Esophagus muscularis mucosa (tissue), 4 donors: ENCODE measurements around the gene USP35. TPM values are rescaled to one million over a fixed set of nuclear protein-coding genes. Genes with fewer than 3 reads are reported as not detected.

Experiments
- DNase-seq: peaks from one replicate; pipeline ENCODE4 v3.0.0-alpha.2; 2017; ENCODE audit errors: extremely low spot score
- H3K27ac ChIP-seq, 4 donors: fragments of 200-600 bp; sonication (generic); replicated peaks in 1 of 4; 1 replicate in 3 of 4; 2 replicates in 1 of 4; pipeline ENCODE4 v1.5.1; 2016 to 2019; ENCODE audit warnings: mild to moderate bottlenecking in 1 of 4
- H3K27me3 ChIP-seq, 4 donors: fragments of 200-600 bp; sonication (generic); one replicate each; pipeline versions ENCODE4 v1.5.1 to v1.6.0; 2016 to 2019
- H3K36me3 ChIP-seq, 4 donors: fragments of 200-600 bp; sonication (generic); one replicate each; pipeline ENCODE4 v1.5.1; 2016 to 2019
- H3K4me1 ChIP-seq, 4 donors: fragments of 200-600 bp; sonication (generic); one replicate each; pipeline ENCODE4 v1.5.1; 2016 to 2019
- H3K4me3 ChIP-seq, 4 donors: fragments of 200-600 bp; sonication (generic); 1 replicate in 2 of 4; 2 replicates in 2 of 4; pipeline ENCODE4 v1.5.1; 2016 to 2019; ENCODE audit warnings: mild to moderate bottlenecking in 4 of 4, moderate library complexity in 1 of 4
- H3K9me3 ChIP-seq, 4 donors: fragments of 200-600 bp; sonication (generic); 1 replicate in 3 of 4; 2 replicates in 1 of 4; pipeline ENCODE4 v1.5.1; 2016 to 2019
- CTCF ChIP-seq, 3 experiments: fragments of 200-600 bp in 2 of 3; fragments of 450-650 bp in 1 of 3; sonication (generic) in 2 of 3; IDR thresholded peaks; one replicate each; pipeline ENCODE4 v1.5.1; 2017 to 2019; ENCODE audit warnings: antibody characterized with exemption in 3 of 3, mild to moderate bottlenecking in 2 of 3, moderate library complexity in 1 of 3
- EP300 ChIP-seq: sonication (generic); formaldehyde crosslinking; IDR thresholded peaks from one replicate; pipeline ENCODE4 v1.6.1; 2017; ENCODE audit warnings: antibody characterized with exemption
- POLR2A ChIP-seq: fragments of 450-650 bp; IDR thresholded peaks from one replicate; pipeline ENCODE4 v1.6.1; 2017; ENCODE audit warnings: antibody characterized with exemption, moderate library complexity, mild to moderate bottlenecking, low read depth
- POLR2AphosphoS5 ChIP-seq, 2 donors: sonication (generic); formaldehyde crosslinking; IDR thresholded peaks; one replicate each; pipeline ENCODE4 v1.6.1; 2017; ENCODE audit warnings: antibody characterized with exemption in 2 of 2
- WGBS: methylation state at CpG from one replicate; pipeline ENCODE4 v1.1.5; 2018; 5-methylcytosine and 5-hydroxymethylcytosine counted together
- intact Hi-C: fragments of 100-400 bp; cut with DNase I; formaldehyde crosslinking; loops from one replicate; pipeline ENCODE4 v1.15.1; 2023
- total RNA-seq, 4 donors: library from RNA; depleted of rRNA; stranded (reverse); fragments of >200 nt; gene quantifications; one replicate each; pipeline versions ENCODE4 v1.1.0 to v1.2.1, GENCODE V29; 2016

The USP35 gene
- total RNA-seq, 4 donors from 2014 or later: 5.8 to 15.4 (median 11.3) TPM

- no peaks in the 10 kb centered on the region for H3K9me3 ChIP-seq
- WGBS: 21% methylated on average over 31 of the region's 31 CpGs
- peak overlapping the region; percentile 75 to 94 (median 82) for H3K4me3 ChIP-seq
- intact Hi-C loops: loop anchor here (5.0 kb wide), 2 partner anchors 40 to 375 kb away; no protein-coding TSS in a partner anchor
- peak overlapping the region; percentile 80 to 89 (median 86) for H3K27ac ChIP-seq
- no peak for TF ChIP-seq EP300
- TF ChIP-seq POLR2A: no peak
- TF ChIP-seq CTCF (IDR thresholded peaks at IDR 0.05): no peak
- TF ChIP-seq POLR2AphosphoS5 (IDR thresholded peaks at IDR 0.05): no peak
- DNase-seq: no peak
- peaks cover 0 to 10% (median 0%) of the 10 kb centered on the region in 4 donors for H3K36me3 ChIP-seq
- no peaks in the 10 kb centered on the region for H3K27me3 ChIP-seq
- peaks cover 25 to 64% (median 59%) of the 10 kb centered on the region in 4 donors for H3K4me1 ChIP-seq
Measured at GRCh38 chr11:78187366-78188285, 1.1 kb upstream of the USP35 start.

GRCh38 chr11:78189174-78189724, 530 bp downstream of the USP35 start:
- TF ChIP-seq CTCF (IDR thresholded peaks at IDR 0.05) (no peak), EP300 (no peak), POLR2A (no peak), POLR2AphosphoS5 (IDR thresholded peaks at IDR 0.05) (no peak)
- H3K4me1 ChIP-seq: peaks cover 25 to 74% (median 60%) of the 10 kb centered on the region in 4 donors
- H3K27ac ChIP-seq: peak overlapping the region; percentile 80 to 89 (median 86)
- no peaks in the 10 kb centered on the region for H3K27me3 ChIP-seq
- peak overlapping the region; percentile 75 to 94 (median 82) for H3K4me3 ChIP-seq
- no peaks in the 10 kb centered on the region for H3K9me3 ChIP-seq
- H3K36me3 ChIP-seq: peaks cover 0 to 4% (median 0%) of the 10 kb centered on the region in 4 donors
- WGBS: 16% methylated on average over 16 of the region's 18 CpGs
- no peak for DNase-seq
- intact Hi-C loops: loop anchor here (5.0 kb wide), 2 partner anchors 42 to 373 kb away; no protein-coding TSS in a partner anchor

GRCh38 chr11:78189851-78190250, 1.1 kb downstream of the USP35 start:
- Histone ChIP-seq H3K36me3 (peaks cover 0 to 4% (median 0%) of the 10 kb centered on the region in 4 donors), H3K4me3 (peak overlapping the region; percentile 75 to 94 (median 82)), H3K27ac (peak overlapping the region in 2 of 4 donors; percentile 80 to 89), H3K4me1 (peaks cover 25 to 77% (median 59%) of the 10 kb centered on the region in 4 donors), H3K9me3 (no peaks in the 10 kb centered on the region), H3K27me3 (no peaks in the 10 kb centered on the region)
- no peak for DNase-seq
- TF ChIP-seq CTCF (IDR thresholded peaks at IDR 0.05) (no peak), EP300 (no peak), POLR2A (no peak), POLR2AphosphoS5 (IDR thresholded peaks at IDR 0.05) (no peak)
- WGBS: 44% methylated on average over 3 of the region's 3 CpGs
- intact Hi-C loops: loop anchor here (5.0 kb wide), 2 partner anchors 43 to 372 kb away; no protein-coding TSS in a partner anchor

GRCh38 chr11:78190374-78190773, 1.7 kb downstream of the USP35 start:
- DNase-seq: no peak
- peaks cover 25 to 74% (median 59%) of the 10 kb centered on the region in 4 donors for H3K4me1 ChIP-seq
- TF ChIP-seq POLR2AphosphoS5 (IDR thresholded peaks at IDR 0.05) (no peak), CTCF (IDR thresholded peaks at IDR 0.05) (no peak), EP300 (no peak)
- no peaks in the 10 kb centered on the region for H3K9me3 ChIP-seq
- H3K27me3 ChIP-seq: no peaks in the 10 kb centered on the region
- WGBS: 72% methylated on average over 3 of the region's 3 CpGs
- H3K4me3 ChIP-seq: no peak overlapping the region
- intact Hi-C loops: no loop called here
- peaks cover 0 to 4% (median 0%) of the 10 kb centered on the region in 4 donors for H3K36me3 ChIP-seq
- no peak overlapping the region for H3K27ac ChIP-seq
